ENCODE results near the gene ZSCAN30.

DNA sequence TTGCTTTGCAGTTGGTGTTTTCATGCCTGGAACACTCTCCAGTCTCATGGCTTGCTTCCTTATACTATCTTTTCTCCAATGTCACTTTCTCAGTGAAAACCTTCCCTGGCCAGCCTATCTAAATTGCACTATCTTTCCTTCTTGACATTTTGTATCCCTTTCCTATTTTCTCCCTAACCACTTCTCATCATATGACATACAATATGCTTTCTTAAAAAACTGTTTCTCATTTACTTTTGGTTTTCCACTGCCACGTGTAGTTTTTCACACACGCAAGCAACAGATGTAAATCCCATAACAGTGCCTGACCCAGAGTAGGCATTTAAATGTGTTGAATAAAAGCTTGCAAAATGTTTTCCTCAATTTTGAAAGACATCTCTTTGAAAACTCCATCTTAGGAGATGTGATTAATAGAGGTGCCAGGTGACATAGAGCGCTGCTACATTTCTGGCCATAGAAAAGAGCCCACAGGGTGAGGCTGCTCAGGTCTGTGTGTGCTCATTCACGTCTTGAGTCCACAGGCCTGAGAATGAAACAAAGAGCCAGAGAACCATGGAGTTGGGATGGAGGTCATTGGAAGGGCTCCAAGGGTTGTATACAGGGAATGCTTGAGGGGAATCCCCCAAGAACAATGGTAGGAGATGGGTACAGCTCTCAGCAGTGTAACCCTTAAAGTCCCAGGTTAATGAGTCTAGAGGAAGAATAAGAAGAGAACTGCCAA lies 41.5 kb upstream of the ZSCAN30 start:
- TF ChIP-seq POLR2A (IDR thresholded peaks at IDR 0.05; ENCODE audit: low read depth), result no peak
- TF ChIP-seq, protein P1, sequence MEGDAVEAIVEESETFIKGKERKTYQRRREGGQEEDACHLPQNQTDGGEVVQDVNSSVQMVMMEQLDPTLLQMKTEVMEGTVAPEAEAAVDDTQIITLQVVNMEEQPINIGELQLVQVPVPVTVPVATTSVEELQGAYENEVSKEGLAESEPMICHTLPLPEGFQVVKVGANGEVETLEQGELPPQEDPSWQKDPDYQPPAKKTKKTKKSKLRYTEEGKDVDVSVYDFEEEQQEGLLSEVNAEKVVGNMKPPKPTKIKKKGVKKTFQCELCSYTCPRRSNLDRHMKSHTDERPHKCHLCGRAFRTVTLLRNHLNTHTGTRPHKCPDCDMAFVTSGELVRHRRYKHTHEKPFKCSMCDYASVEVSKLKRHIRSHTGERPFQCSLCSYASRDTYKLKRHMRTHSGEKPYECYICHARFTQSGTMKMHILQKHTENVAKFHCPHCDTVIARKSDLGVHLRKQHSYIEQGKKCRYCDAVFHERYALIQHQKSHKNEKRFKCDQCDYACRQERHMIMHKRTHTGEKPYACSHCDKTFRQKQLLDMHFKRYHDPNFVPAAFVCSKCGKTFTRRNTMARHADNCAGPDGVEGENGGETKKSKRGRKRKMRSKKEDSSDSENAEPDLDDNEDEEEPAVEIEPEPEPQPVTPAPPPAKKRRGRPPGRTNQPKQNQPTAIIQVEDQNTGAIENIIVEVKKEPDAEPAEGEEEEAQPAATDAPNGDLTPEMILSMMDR (IDR thresholded peaks at IDR 0.05), result no peak
- no peak for TF ChIP-seq EP300 (IDR thresholded peaks at IDR 0.05)

Data from esophagus muscularis mucosa (tissue), 4 donors.